ENCODE measurements around the gene RAB9A. TPM values are rescaled to one million over a fixed set of nuclear protein-coding genes. Genes with fewer than 3 reads are reported as not detected.

RAB9A gene
- total and polyA plus RNA-seq, 9 of the 15 experiments (the other 6 are each of a cell fraction or from before 2014, with no cell fraction given) = 13.5 to 20.8 (median 17.7) TPM

DNA sequence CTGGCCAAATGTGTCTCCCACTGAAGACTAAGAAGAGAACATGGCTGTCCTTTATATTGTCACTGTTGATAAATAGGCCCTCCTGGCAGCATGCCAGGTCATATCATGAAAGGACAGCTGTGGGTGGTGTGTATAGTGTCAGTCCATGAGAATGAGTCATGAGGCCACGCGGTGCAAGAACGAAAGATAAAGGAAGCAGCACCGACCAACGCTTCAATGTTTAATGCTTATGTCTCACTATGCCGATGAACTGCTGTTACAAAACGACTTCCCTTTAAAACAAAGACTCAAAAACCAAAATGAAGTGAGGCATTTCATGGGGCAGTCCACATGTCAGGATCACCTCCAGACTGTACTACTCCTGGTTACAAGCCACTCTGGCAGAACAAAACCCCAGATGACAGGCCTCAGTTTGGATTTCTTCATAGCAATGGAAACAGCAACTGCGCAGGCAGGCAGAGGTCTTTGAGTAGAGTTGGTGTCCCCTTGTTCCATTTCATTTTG, 41.2 kb upstream of the RAB9A start (continued):
- TF ChIP-seq ZNF24 (IDR thresholded peaks at IDR 0.05) = 0 out of 2 replicates have a peak, but pooled peaks have one; percentile 50
- no peak for TF ChIP-seq MLX (CRISPR knock-in tag; conservative IDR thresholded peaks at IDR 0.05)
- TF ChIP-seq ZBTB11 (CRISPR knock-in tag; IDR thresholded peaks at IDR 0.05) = peak in 1 of 3 experiments; percentile 72; a peak in 1 of 6 replicates
- TF ChIP-seq ATF3 (IDR thresholded peaks at IDR 0.05) = peak; percentile 97
- peak; percentile 98 for TF ChIP-seq ATF3 (CRISPR knock-in tag; conservative IDR thresholded peaks at IDR 0.05)
- peak; percentile 38; the same call in 1 of the 2 replicates for TF ChIP-seq GMEB1 (CRISPR knock-in tag; IDR thresholded peaks at IDR 0.05)
- TF ChIP-seq ELK3 (CRISPR knock-in tag; IDR thresholded peaks at IDR 0.05) = no peak
- peak; percentile 87 for TF ChIP-seq STAT5A (IDR thresholded peaks at IDR 0.05; ENCODE audit: borderline replicate concordance, low read length)
- no peak for TF ChIP-seq ZNF282 (CRISPR knock-in tag; IDR thresholded peaks at IDR 0.05)
- TF ChIP-seq RBM17 (IDR thresholded peaks at IDR 0.05; ENCODE audit: borderline replicate concordance, low read depth, low read length) = no peak
- 0 out of 2 replicates have a peak, but pooled peaks have one; percentile 10 for TF ChIP-seq ZNF76 (CRISPR knock-in tag; IDR thresholded peaks at IDR 0.05; ENCODE audit: borderline replicate concordance)
- TF ChIP-seq NFATC3 (IDR thresholded peaks at IDR 0.05) = no peak
- TF ChIP-seq ZBTB1 (CRISPR knock-in tag; IDR thresholded peaks at IDR 0.05; ENCODE audit: borderline replicate concordance, low read depth) = no peak
- TF ChIP-seq IRF2 (CRISPR knock-in tag; IDR thresholded peaks at IDR 0.05) = no peak
- TF ChIP-seq EGR1 (conservative IDR thresholded peaks at IDR 0.05) = no peak; the same call in 1 of the 2 replicates
- no peak for TF ChIP-seq GTF3C2 (IDR thresholded peaks at IDR 0.05; ENCODE audit: borderline replicate concordance, extremely low read depth, insufficient read length)
